H54 (cell line): Measurements from ENCODE around the gene EDNRA.

Experiments used
- DNase-seq: peaks from one replicate; pipeline ENCODE4 v3.0.0; 2011; ENCODE audit warnings: low spot score, mixed read lengths; ENCODE audit not compliant: insufficient read length
- FAIRE-seq: peaks from 3 replicates; lab custom pipeline; 2011; peaks lifted over from hg19 to GRCh38; lab: Jason Lieb, UNC
- POLR2A ChIP-seq: IDR thresholded peaks from 2 replicates; pipeline ENCODE4 v1.6.1; 2011; ENCODE audit warnings: low read depth, mild to moderate bottlenecking, low read length

EDNRA gene

DNA sequence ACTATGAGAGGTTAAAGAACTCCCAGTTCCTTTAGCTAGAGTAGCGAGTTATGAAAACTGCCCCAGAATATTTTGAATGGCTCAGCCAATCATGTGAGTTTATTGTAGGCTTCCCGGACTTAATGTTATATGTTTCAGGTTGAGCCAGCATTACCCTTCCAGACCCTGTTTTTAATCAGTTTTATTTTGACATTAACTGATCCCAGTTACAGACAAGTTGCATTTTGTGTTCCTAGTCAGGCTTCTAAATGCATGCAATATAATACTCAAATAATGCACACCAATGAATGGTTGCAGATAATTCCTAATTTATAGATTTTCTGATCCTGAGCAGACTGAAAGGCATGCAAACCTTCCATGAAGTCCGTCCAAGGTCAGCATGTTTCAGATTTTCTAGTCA, 57.8 kb downstream of the EDNRA start:
- TF ChIP-seq POLR2A, result no peak
- no peak for FAIRE-seq
- DNase-seq, result no peak

DNA sequence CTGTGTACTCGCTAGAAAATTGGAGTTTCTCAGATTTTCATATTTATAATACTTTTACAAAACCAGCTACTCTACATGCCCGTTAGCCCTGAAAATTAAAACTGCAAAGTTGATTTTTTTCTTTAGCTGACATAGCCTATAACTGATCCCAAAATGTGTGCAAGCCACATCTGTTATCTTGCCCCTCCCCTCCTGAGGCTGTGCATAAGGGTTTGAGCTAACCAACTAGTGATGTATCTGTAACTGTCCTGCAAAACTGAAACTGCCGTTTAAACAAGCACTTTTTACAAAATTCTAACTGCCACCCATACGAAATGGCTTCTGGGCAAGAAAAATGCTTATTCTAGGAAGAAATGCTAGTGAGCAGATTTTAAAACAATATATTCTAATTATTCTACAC, 59.1 kb downstream of the EDNRA start:
- DNase-seq (no peak), FAIRE-seq (no peak)
- TF ChIP-seq POLR2A, result no peak

DNA sequence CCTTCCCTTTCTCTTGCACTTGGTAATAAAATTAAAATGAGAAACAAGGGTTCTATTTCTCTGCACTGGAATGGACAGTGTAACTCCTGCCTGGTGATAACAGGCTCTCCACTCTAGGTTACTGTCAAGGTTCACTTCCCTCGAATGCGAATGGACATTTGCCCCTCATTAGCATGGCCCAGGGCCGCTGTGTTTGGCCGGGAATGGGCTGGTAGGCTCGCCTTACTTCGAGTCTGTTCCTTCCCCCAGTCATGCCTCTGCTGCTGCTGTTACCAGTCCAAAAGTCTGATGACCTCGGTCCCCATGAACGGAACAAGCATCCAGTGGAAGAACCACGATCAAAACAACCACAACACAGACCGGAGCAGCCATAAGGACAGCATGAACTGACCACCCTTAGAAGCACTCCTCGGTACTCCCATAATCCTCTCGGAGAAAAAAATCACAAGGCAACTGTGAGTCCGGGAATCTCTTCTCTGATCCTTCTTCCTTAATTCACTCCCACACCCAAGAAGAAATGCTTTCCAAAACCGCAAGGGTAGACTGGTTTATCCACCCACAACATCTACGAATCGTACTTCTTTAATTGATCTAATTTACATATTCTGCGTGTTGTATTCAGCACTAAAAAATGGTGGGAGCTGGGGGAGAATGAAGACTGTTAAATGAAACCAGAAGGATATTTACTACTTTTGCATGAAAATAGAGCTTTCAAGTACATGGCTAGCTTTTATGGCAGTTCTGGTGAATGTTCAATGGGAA, 61.5 kb downstream of the EDNRA start:
- DNase-seq (no peak), FAIRE-seq (no peak)
- TF ChIP-seq POLR2A, result no peak

DNA sequence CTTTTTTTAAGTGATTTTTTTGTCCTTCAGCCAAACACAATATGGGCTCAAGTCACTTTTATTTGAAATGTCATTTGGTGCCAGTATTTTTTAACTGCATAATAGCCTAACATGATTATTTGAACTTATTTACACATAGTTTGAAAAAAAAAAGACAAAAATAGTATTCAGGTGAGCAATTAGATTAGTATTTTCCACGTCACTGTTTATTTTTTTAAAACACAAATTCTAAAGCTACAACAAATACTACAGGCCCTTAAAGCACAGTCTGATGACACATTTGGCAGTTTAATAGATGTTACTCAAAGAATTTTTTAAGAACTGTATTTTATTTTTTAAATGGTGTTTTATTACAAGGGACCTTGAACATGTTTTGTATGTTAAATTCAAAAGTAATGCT, 62.1 kb downstream of the EDNRA start:
- TF ChIP-seq POLR2A, result no peak
- no peak for DNase-seq
- no peak for FAIRE-seq

DNA sequence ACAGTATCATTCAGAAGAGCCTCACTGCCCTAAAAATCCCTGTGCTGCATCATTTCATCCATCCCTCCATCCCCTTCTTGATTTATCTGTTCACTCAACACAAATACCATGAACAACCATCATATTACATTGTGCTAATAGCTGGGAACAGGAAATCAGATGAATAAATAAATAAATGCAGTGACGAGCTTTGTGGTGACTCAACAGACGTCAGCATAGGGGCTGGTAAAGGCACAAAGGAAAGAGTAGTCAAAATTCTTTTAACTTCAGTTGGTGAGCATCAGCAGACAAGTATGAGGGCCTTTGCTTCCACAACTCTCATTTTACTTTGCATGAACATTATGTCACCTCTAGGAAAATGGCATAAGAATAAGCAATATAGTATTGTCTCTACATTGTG, 65.5 kb downstream of the EDNRA start:
- DNase-seq, result no peak
- FAIRE-seq, result no peak
- TF ChIP-seq POLR2A, result no peak

DNA sequence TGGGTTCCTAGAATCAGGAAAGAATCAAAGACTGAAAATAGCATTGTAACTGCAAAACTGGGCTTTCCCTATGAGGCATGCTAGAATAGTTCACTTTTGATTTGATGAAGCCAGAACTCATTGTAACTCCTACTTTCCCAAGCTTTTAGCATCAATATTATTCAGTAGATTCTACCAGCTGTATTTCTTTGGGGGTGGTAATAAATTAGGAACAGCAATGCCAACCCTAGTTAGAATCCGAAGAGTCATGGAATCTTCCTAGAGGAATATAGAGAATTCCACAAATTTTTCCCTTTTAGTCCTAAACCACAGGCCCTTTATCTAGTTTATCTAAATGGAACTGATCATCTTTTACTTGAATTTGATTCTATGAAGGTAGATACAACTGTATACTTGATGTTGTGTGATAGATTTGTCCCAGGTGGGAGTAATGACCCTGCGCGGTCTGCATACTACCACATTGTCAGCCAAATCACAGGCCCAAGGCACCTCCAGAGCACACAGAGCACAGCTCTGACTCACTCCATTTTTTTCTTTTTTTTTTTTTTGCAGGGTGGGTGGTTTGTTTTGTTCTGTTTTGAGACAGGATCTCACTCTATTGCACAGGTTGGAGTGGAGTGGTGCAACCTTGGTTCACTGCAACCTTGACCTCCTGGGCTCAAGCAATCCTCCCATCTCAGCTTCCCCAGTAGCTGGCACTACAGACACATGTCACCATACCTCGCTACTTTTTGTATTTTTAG, 66.6 kb downstream of the EDNRA start:
- FAIRE-seq, result no peak
- no peak for TF ChIP-seq POLR2A

DNA sequence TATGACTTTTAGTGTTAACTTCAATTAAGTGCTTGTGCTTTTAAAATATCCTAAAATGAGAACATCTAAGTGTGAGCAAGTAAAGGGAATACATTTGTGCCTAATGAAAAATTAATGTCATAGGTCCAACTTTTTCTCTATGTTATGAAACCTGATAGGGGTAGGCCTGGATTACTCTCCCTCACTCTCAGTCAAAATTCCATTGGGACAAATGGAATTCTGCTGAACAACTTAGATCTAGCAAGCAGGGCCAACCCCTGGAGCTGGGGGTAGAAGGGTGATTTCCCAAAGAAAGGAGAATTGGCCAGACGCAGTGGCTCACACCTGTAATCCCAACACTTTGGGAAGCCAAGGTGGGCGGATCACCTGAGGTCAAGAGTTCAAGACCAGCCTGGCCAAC, 67.4 kb downstream of the EDNRA start:
- TF ChIP-seq POLR2A, result no peak
- DNase-seq, result no peak
- no peak for FAIRE-seq

More for the DNA sequence above, 66.6 kb downstream of the EDNRA start:
- no peak for DNase-seq

DNA sequence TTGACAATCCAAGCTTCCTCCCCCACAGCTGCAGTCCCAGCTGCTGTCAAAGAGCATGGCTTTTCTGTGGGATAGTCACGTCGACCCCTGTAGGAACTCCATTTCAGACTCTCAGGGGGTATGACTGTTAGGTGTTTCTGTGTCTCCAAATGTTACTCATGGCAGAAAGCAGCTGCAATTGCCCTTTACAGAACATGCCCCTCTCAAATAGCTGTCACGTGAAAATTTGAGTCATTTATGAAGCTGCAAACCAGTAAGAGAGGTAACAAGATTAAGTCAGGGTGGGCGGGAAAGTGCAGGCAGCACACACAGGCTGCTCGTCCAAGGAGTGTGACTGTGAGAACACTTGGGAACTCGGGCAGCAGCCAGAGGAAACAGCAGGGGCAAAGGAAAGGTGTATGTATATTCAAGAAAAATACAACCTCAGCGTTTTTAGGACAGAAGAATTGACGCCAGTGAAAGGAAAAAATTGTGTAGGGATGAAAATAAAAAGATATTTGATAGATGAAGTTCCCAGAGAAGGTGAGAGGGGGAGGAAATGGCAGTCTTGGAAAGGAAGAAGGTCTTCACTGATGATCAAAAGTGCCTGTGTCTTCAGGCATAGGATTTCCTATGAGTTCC, 69.8 kb downstream of the EDNRA start:
- peak; percentile 8 for DNase-seq
- no peak for FAIRE-seq
- TF ChIP-seq POLR2A, result no peak

DNA sequence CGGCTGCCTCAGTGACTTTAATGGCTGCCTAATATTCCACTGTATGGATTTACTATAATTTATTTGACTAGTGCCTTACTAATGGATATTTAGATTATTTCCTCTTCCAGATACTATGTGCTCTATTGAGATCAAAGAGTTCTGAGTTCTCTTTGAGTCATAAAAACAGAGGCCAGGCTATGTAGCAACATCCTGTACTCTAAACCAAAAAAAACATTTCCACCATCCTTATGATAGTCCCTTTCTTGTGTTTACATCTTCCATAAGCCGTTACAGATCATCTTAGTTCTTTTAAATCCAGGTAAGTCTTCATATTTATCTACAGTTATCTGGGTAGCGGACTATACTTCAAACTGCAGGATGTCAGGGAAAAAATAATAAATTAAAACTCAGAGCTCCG, 79.7 kb downstream of the EDNRA start:
- FAIRE-seq (no peak), DNase-seq (no peak)
- no peak for TF ChIP-seq POLR2A

DNA sequence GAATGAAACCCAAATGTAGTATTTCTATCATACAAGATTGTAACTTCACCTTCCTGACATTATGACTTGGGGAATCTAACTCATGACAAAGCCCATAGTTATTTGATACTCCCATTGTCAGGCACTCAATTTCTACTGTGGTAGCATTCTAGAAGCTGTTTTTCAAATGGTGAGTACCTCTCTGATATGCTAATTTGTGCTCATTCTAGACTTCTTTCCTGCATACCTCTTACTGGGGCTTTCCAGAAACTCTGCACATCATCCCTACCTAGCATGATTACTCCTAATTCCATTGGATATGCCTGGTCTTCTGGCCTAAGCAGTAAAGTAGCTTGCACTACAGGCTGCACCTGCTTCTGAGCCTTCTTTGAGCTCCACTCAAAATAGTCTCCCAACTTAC, 85.9 kb downstream of the EDNRA start:
- TF ChIP-seq POLR2A, result no peak
- FAIRE-seq (no peak), DNase-seq (no peak)

DNA sequence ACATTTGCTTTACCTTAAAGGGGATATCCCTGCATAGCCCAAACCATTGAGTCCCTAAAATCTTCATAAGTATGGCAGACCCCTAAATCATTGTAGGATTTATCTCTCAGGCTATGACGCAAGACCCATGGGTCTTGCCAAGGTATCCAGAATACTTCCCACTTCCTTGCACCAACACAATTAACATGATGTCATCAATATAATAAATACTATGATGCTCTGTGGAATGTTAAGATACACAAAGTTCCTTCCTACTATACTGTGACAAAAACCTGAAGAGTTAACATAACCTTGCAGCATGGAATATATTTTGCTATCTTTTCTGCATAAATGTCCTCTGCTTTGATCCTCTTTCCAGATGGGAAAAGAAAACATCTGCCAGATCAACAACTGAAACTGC, 86.4 kb downstream of the EDNRA start:
- FAIRE-seq (no peak), DNase-seq (no peak)
- no peak for TF ChIP-seq POLR2A

DNA sequence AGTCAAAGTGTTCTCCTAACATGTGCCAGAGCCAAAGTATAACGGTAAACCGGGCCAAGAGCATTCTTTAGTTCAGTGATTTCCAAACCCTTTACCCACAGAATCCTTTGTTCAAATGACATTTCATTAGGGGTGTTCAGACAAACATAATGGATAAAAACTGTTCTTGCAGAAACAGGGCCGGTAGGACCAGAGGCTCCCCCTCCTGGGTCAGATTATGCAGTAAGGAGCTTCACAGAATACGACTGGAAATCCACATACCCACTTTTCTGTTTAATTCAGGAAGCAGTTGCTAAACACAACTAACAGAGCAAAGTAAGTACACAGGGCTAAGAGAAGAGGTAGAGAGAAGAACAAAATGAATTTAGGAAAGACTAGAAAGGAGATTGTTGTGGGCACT, 89.7 kb downstream of the EDNRA start:
- FAIRE-seq, result no peak
- no peak for TF ChIP-seq POLR2A
- no peak for DNase-seq

DNA sequence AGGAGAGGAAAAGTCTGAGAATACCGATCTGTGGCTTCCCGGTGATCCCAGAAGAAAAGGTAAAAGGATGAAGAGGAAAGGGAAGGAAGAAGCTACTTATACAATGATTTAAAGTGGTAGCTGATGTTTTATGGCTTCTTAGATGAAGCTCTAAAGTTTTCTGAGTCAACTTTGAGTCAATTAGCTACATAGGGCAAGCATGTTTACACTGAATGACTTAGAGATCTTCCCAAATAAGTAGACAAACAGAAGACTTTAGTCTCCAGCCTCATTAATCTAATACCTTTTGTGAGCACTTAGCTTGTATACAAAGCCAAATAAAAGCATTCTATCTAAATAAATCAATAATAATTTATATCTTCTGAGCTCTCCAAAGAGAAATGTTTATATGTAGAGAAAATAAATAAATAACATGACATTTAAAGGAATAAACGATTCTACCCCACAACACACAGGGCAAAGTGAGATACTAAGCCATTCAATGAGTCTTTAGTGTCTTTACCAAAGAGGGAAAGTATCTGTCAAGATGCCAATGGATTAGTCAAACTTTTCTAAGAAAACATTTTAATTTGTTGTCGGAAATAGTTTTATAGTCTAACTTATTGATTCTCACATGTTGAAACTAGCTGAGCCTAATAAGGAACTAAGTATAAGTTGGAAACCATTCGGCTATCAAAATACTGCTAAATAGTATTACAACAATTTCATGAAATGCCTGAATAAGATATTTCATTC, 90.3 kb downstream of the EDNRA start:
- DNase-seq (no peak), FAIRE-seq (no peak)
- no peak for TF ChIP-seq POLR2A

DNA sequence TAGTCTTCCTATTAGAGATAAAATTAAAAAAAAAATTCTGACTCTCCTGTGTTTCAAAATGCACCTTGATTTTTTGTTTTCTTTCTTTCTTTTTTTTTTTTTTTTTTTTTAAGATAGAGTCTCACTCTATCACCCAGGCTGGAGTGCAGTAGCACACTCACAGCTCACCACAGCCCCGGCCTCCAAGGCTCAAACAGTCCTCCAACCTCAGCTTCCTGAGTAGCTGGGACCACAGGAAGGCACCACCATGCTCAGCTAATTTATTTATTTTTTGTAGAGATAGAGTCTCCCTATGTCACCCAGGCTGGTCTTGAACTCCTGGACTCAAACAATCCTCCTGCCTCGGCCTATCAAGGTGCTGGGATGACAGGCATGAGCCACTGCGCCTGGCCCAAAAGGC, 95.2 kb downstream of the EDNRA start:
- FAIRE-seq (no peak), DNase-seq (no peak)
- TF ChIP-seq POLR2A, result no peak
